Daoy (cell line): ENCODE results near the gene MTHFD1L. TPM values are rescaled to one million over a fixed set of nuclear protein-coding genes. Genes with fewer than 3 reads are reported as not detected.

ENCODE experiments used
- DNase-seq: peaks from one replicate; pipeline ENCODE4 v3.0.0-alpha.2; 2015; ENCODE audit warnings: low read depth
- total RNA-seq: library from RNA; depleted of rRNA; stranded (reverse); fragments of >200 nt; shearing (Covaris generic); gene quantifications from 2 replicates; pipeline ENCODE4 v1.2.3, GENCODE V29; 2014

The MTHFD1L gene
- total RNA-seq, 1 experiment from 2014 or later = 17.8 TPM

GRCh38 chr6:150866147-150866990 is 867 bp downstream of the MTHFD1L start:
- DNase-seq = peak; percentile 98

- no peak for DNase-seq
Observed at GRCh38 chr6:150866991-150867501, 1.5 kb downstream of the MTHFD1L start.

GRCh38 chr6:150868759-150869158 is 3.3 kb downstream of the MTHFD1L start:
- DNase-seq = no peak

GRCh38 chr6:150874179-150874578 is 8.7 kb downstream of the MTHFD1L start:
- no peak for DNase-seq

GRCh38 chr6:150875841-150876240 is 10.3 kb downstream of the MTHFD1L start:
- DNase-seq = no peak

GRCh38 chr6:150876598-150876997 is 11.1 kb downstream of the MTHFD1L start:
- DNase-seq = no peak

- no peak for DNase-seq
Observed at GRCh38 chr6:150877928-150878327, 12.4 kb downstream of the MTHFD1L start.

- DNase-seq = no peak
Observed at GRCh38 chr6:150878347-150879213, 13.1 kb downstream of the MTHFD1L start.

GRCh38 chr6:150880336-150880735 is 14.8 kb downstream of the MTHFD1L start:
- DNase-seq = no peak

GRCh38 chr6:150881911-150882481 is 16.5 kb downstream of the MTHFD1L start:
- DNase-seq = peak; percentile 84

- no peak for DNase-seq
Observed at GRCh38 chr6:150883521-150883920, 18.0 kb downstream of the MTHFD1L start.

GRCh38 chr6:150886155-150886554 is 20.7 kb downstream of the MTHFD1L start:
- no peak for DNase-seq

GRCh38 chr6:150887978-150888563 is 22.6 kb downstream of the MTHFD1L start:
- no peak for DNase-seq

GRCh38 chr6:150890346-150890745 is 24.8 kb downstream of the MTHFD1L start:
- no peak for DNase-seq

- DNase-seq = peak; percentile 72
Observed at GRCh38 chr6:150891888-150892485, 26.5 kb downstream of the MTHFD1L start.

GRCh38 chr6:150894191-150894744 is 28.8 kb downstream of the MTHFD1L start:
- no peak for DNase-seq

- peak; percentile 77 for DNase-seq
Observed at GRCh38 chr6:150894935-150895552, 29.5 kb downstream of the MTHFD1L start.

GRCh38 chr6:150895928-150896632 is 30.6 kb downstream of the MTHFD1L start:
- no peak for DNase-seq

GRCh38 chr6:150897400-150897943 is 32.0 kb downstream of the MTHFD1L start:
- no peak for DNase-seq
